GM23338 (cell line): ENCODE measurements around the gene TNNT3. TPM values are rescaled to one million over a fixed set of nuclear protein-coding genes. Genes with fewer than 3 reads are reported as not detected.

ENCODE experiments used
- ATAC-seq: fragments of 200-7000 bp; cut with Tn5 transposase; 3 replicates; pipeline ENCODE4 v1.9.1; 2020
- DNase-seq: peaks from one replicate; pipeline ENCODE4 v3.0.0-alpha.2; 2015; ENCODE audit warnings: low spot score
- H2AFZ ChIP-seq: fragments of 200-600 bp; sonication (generic); 2 replicates; pipeline ENCODE4 v1.8.0; 2016; ENCODE audit warnings: antibody characterized with exemption, mild to moderate bottlenecking, moderate library complexity
- H3F3A ChIP-seq: fragments of 200-600 bp; sonication (generic); replicated peaks from 2 replicates; pipeline ENCODE4 v1.8.0; 2017; ENCODE audit warnings: antibody characterized with exemption, mixed run types, low read depth
- H3K27ac ChIP-seq: fragments of 200-600 bp; sonication (generic); 2 replicates; pipeline ENCODE4 v1.6.1; 2016; ENCODE audit warnings: low read depth
- H3K27me3 ChIP-seq: fragments of 200-600 bp; sonication (generic); 2 replicates; pipeline ENCODE4 v1.8.0; 2016; ENCODE audit warnings: mild to moderate bottlenecking, mixed run types, moderate library complexity; ENCODE audit not compliant: insufficient read depth
- H3K36me3 ChIP-seq: fragments of 200-600 bp; sonication (generic); 2 replicates; pipeline ENCODE4 v1.8.0; 2016; ENCODE audit warnings: mild to moderate bottlenecking; ENCODE audit not compliant: insufficient read depth
- H3K4me1 ChIP-seq: fragments of 200-600 bp; sonication (generic); 2 replicates; pipeline ENCODE4 v1.8.0; 2016; ENCODE audit warnings: mild to moderate bottlenecking, moderate library complexity; ENCODE audit not compliant: insufficient read depth
- H3K4me2 ChIP-seq: fragments of 200-600 bp; sonication (generic); 2 replicates; pipeline ENCODE4 v1.7.1; 2017; ENCODE audit warnings: mixed run types
- H3K4me3 ChIP-seq: fragments of 200-600 bp; sonication (generic); 2 replicates; pipeline ENCODE4 v1.6.1; 2016; ENCODE audit warnings: mixed run types
- H3K79me2 ChIP-seq: fragments of 200-600 bp; sonication (generic); replicated peaks from 2 replicates; pipeline ENCODE4 v1.8.0; 2017; ENCODE audit warnings: mild to moderate bottlenecking; ENCODE audit not compliant: insufficient read depth
- H3K9me2 ChIP-seq: fragments of 200-600 bp; sonication (generic); 2 replicates; pipeline ENCODE4 v1.8.0; 2017; ENCODE audit not compliant: insufficient read depth
- H4K20me1 ChIP-seq: fragments of 200-600 bp; sonication (generic); replicated peaks from 2 replicates; pipeline ENCODE4 v1.8.0; 2017; ENCODE audit warnings: mild to moderate bottlenecking; ENCODE audit not compliant: insufficient read depth
- H3K27ac Mint-ChIP-seq: 2 replicates; pipeline ENCODE4 v1.8.0; 2020; ENCODE audit warnings: inconsistent platforms, mild to moderate bottlenecking, moderate library complexity, mixed read lengths
- H3K27me3 Mint-ChIP-seq: 3 replicates; pipeline ENCODE4 v1.8.0; 2022; ENCODE audit warnings: low read depth, mild to moderate bottlenecking, moderate library complexity, mixed read lengths, inconsistent platforms; ENCODE audit not compliant: insufficient read depth, poor library complexity
- H3K36me3 Mint-ChIP-seq: 3 replicates; pipeline ENCODE4 v1.8.0; 2021; ENCODE audit warnings: low read depth, mild to moderate bottlenecking, inconsistent platforms, moderate library complexity, mixed read lengths
- H3K4me1 Mint-ChIP-seq: 3 replicates; pipeline ENCODE4 v1.8.0; 2020; ENCODE audit warnings: mild to moderate bottlenecking, inconsistent platforms, mixed read lengths
- H3K4me3 Mint-ChIP-seq: 3 replicates; pipeline ENCODE4 v1.8.0; 2021; ENCODE audit warnings: moderate library complexity, mild to moderate bottlenecking, inconsistent platforms, mixed read lengths
- H3K9me3 Mint-ChIP-seq: 3 replicates; pipeline ENCODE4 v1.8.0; 2020; ENCODE audit warnings: moderate library complexity, mild to moderate bottlenecking, inconsistent platforms, mixed read lengths
- CREB1 ChIP-seq: fragments of 250-450 bp; sonication (Bioruptor Pico); IDR thresholded peaks from 2 replicates; pipeline ENCODE4 v1.5.0; 2020; ENCODE audit warnings: low read depth, mild to moderate bottlenecking, moderate library complexity
- ETS1 ChIP-seq: IDR thresholded peaks from 2 replicates; pipeline ENCODE4 v1.6.1; 2016; ENCODE audit warnings: antibody characterized with exemption
- EZH2phosphoT487 ChIP-seq: fragments of 200-600 bp; sonication (generic); IDR thresholded peaks from one replicate; pipeline ENCODE4 v1.8.1; 2018; ENCODE audit warnings: antibody characterized with exemption; ENCODE audit not compliant: unreplicated experiment
- JUNB ChIP-seq: IDR thresholded peaks from one replicate; pipeline ENCODE4 v1.6.1; 2016; ENCODE audit warnings: antibody characterized with exemption; ENCODE audit not compliant: unreplicated experiment
- NANOG ChIP-seq: IDR thresholded peaks from 2 replicates; pipeline ENCODE4 v1.6.1; 2016; ENCODE audit warnings: antibody characterized with exemption, borderline replicate concordance
- POLR2AphosphoS5 ChIP-seq: IDR thresholded peaks from 2 replicates; pipeline ENCODE4 v1.6.1; 2016; ENCODE audit warnings: antibody characterized with exemption, low read depth
- REST ChIP-seq: IDR thresholded peaks from one replicate; pipeline ENCODE4 v1.6.1; 2018; ENCODE audit warnings: antibody characterized with exemption; ENCODE audit not compliant: unreplicated experiment
- STAT1 ChIP-seq: IDR thresholded peaks from one replicate; pipeline ENCODE4 v1.6.1; 2016; ENCODE audit warnings: antibody characterized with exemption; ENCODE audit not compliant: unreplicated experiment
- ZNF331 ChIP-seq: fragments of 250-450 bp; sonication (Bioruptor Pico); IDR thresholded peaks from 2 replicates; pipeline ENCODE4 v1.5.0; 2020; ENCODE audit warnings: low read depth, mild to moderate bottlenecking, moderate library complexity
- ZNF462 ChIP-seq: fragments of 250-450 bp; sonication (Bioruptor Pico); IDR thresholded peaks from 2 replicates; pipeline ENCODE4 v1.5.0; 2020; ENCODE audit warnings: mild to moderate bottlenecking, moderate library complexity
- polyA plus RNA-seq: library from polyadenylated mRNA; unstranded; fragments of >200 nt; fragmentation: Nextera tagmentation; extraction: Ambion mirVana; gene quantifications from 2 replicates; pipeline ENCODE4 v1.2.1, GENCODE V29; 2016
- total RNA-seq: library from RNA; depleted of rRNA; stranded (reverse); fragments of >200 nt; shearing (Covaris generic); gene quantifications from 2 replicates; pipeline ENCODE4 v1.2.3, GENCODE V29; 2014
- TF ChIP-seq, protein P1 (sequence below), 2 experiments: fragments of 200-600 bp in 1 of 2; sonication (generic) in 1 of 2; conservative IDR thresholded peaks; 2 replicates each; pipeline versions ENCODE4 v1.5.1 to v1.6.1; 2016 to 2017; ENCODE audit warnings: antibody characterized with exemption in 2 of 2, low read depth in 2 of 2, mild to moderate bottlenecking in 2 of 2, moderate library complexity in 1 of 2

TNNT3 gene
- total and polyA plus RNA-seq, 2 experiments from 2014 or later: not detected

GRCh38 chr11:1872267-1872985 lies 47.1 kb upstream of the TNNT3 start:
- Histone ChIP-seq H3K36me3 (no peaks in the 10 kb centered on the region), H3F3A (no peaks in the 10 kb centered on the region), H3K4me2 (no peak overlapping the region), H3K4me3 (no peak overlapping the region), H3K9me2 (no peaks in the 10 kb centered on the region), H3K27me3 (no peaks in the 10 kb centered on the region), H3K79me2 (no peaks in the 10 kb centered on the region), H3K27ac (no peak overlapping the region), H4K20me1 (no peaks in the 10 kb centered on the region), H2AFZ (no peak overlapping the region), H3K4me1 (no peaks in the 10 kb centered on the region)
- Mint-ChIP-seq H3K27ac (no peak overlapping the region), H3K4me3 (no peak overlapping the region), H3K27me3 (peaks cover 3% of the 10 kb centered on the region), H3K4me1 (peaks cover 2% of the 10 kb centered on the region; the same call in 2 of the 3 replicates), H3K9me3 (no peaks in the 10 kb centered on the region), H3K36me3 (no peaks in the 10 kb centered on the region)
- DNase-seq (no peak), ATAC-seq (no peak)
- TF ChIP-seq, protein P1, sequence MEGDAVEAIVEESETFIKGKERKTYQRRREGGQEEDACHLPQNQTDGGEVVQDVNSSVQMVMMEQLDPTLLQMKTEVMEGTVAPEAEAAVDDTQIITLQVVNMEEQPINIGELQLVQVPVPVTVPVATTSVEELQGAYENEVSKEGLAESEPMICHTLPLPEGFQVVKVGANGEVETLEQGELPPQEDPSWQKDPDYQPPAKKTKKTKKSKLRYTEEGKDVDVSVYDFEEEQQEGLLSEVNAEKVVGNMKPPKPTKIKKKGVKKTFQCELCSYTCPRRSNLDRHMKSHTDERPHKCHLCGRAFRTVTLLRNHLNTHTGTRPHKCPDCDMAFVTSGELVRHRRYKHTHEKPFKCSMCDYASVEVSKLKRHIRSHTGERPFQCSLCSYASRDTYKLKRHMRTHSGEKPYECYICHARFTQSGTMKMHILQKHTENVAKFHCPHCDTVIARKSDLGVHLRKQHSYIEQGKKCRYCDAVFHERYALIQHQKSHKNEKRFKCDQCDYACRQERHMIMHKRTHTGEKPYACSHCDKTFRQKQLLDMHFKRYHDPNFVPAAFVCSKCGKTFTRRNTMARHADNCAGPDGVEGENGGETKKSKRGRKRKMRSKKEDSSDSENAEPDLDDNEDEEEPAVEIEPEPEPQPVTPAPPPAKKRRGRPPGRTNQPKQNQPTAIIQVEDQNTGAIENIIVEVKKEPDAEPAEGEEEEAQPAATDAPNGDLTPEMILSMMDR (conservative IDR thresholded peaks at IDR 0.05; ENCODE audit: low read depth in 2 of 2): no peak
- TF ChIP-seq JUNB (no peak), ZNF331 (CRISPR knock-in tag) (no peak), EZH2phosphoT487 (no peak), POLR2AphosphoS5 (no peak), ETS1 (no peak), STAT1 (no peak), NANOG (no peak), ZNF462 (CRISPR knock-in tag) (no peak), CREB1 (no peak), REST (no peak)
